K562 (cell line): ENCODE measurements around the gene AMZ1. TPM values are rescaled to one million over a fixed set of nuclear protein-coding genes. Genes with fewer than 3 reads are reported as not detected.

Source experiments
- ATAC-seq: fragments of 200-7000 bp; cut with Tn5 transposase; 3 replicates; pipeline ENCODE4 v1.9.1; 2020; ENCODE audit warnings: moderate library complexity
- BruUV-seq: library from RNA; stranded (reverse); fragments of 400-500 nt; replicated peaks from 2 replicates; lab custom pipeline; 2021; lab: Mats Ljungman, UMichigan
- CTCF ChIA-PET: fragments of 300-600 bp; formaldehyde crosslinking; extraction: SDS; loops from one replicate; lab custom pipeline; 2021; ENCODE audit warnings: low intra/inter-chr PET ratio; lab: Yijun Ruan, JAX
- POLR2A ChIA-PET: fragments of 300-600, 350-650 bp; sonication (Branson Sonifier 250); formaldehyde crosslinking; extraction: SDS; loops from one replicate; lab custom pipeline; 2021; ENCODE audit warnings: antibody characterized with exemption, inconsistent platforms; lab: Yijun Ruan, JAX
- DNase-seq, 4 experiments: peaks; one replicate each; pipeline versions ENCODE4 v3.0.0 to v3.0.0-alpha.2; 2011 to 2018; ENCODE audit warnings: low spot score in 3 of 4, mixed read lengths in 3 of 4; ENCODE audit errors: extremely low read depth in 1 of 4
- FAIRE-seq: peaks from 2 replicates; lab custom pipeline; 2011; peaks lifted over from hg19 to GRCh38; lab: Jason Lieb, UNC
- H2AFZ ChIP-seq: 2 replicates; pipeline ENCODE4 v1.6.0; 2011; ENCODE audit warnings: low read depth, low read length, control low read depth, inconsistent platforms
- H3K27ac ChIP-seq: fragments of 200-600 bp; 3 replicates; pipeline ENCODE4 v1.8.0; 2011; ENCODE audit warnings: low read depth, mild to moderate bottlenecking, control low read depth, inconsistent platforms, low read length, moderate library complexity, mixed read lengths; ENCODE audit errors: extremely low read depth
- H3K27me3 ChIP-seq, 2 experiments: fragments of 300-600 bp in 1 of 2; 2 replicates in 1 of 2; 3 replicates in 1 of 2; pipeline versions ENCODE4 v1.6.0 to v1.8.0; 2011; ENCODE audit warnings: inconsistent platforms in 2 of 2, low read length in 2 of 2, mild to moderate bottlenecking in 1 of 2, mixed read lengths in 1 of 2, moderate library complexity in 1 of 2; ENCODE audit not compliant: control insufficient read depth in 2 of 2, insufficient read depth in 2 of 2
- H3K36me3 ChIP-seq: fragments of 300-600 bp; 3 replicates; pipeline ENCODE4 v1.8.0; 2011; ENCODE audit warnings: mild to moderate bottlenecking, low read length, inconsistent platforms; ENCODE audit not compliant: control insufficient read depth, insufficient read depth
- H3K4me1 ChIP-seq, 2 experiments: fragments of 200-600 bp in 1 of 2; replicated peaks in 1 of 2; 2 replicates in 1 of 2; 3 replicates in 1 of 2; pipeline versions ENCODE4 v1.5.1 to v1.8.0; 2011; ENCODE audit warnings: inconsistent platforms in 2 of 2, low read length in 2 of 2, mild to moderate bottlenecking in 1 of 2, mixed read lengths in 1 of 2, moderate library complexity in 1 of 2; ENCODE audit not compliant: control insufficient read depth in 2 of 2, insufficient read depth in 2 of 2
- H3K4me2 ChIP-seq: 2 replicates; pipeline ENCODE4 v1.6.1; 2011; ENCODE audit warnings: low read length, control low read depth, inconsistent platforms, mixed read lengths; ENCODE audit not compliant: insufficient read depth
- H3K4me3 ChIP-seq: fragments of 200-600 bp; sonication (generic), shearing (Covaris generic); 2 replicates; pipeline ENCODE4 v1.5.1; 2016; ENCODE audit warnings: control low read depth, inconsistent platforms
- H3K79me2 ChIP-seq: fragments of 200-600 bp; 3 replicates; pipeline ENCODE4 v1.8.0; 2011; ENCODE audit warnings: low read length, inconsistent platforms; ENCODE audit not compliant: control insufficient read depth, insufficient read depth
- H3K9ac ChIP-seq, 2 experiments: 2 replicates each; pipeline versions ENCODE4 v1.6.0 to v1.6.1; 2011; ENCODE audit warnings: low read depth in 2 of 2, low read length in 2 of 2, control low read depth in 1 of 2, inconsistent platforms in 1 of 2, mild to moderate bottlenecking in 1 of 2, mixed read lengths in 1 of 2; ENCODE audit not compliant: insufficient read depth in 1 of 2
- H3K9me1 ChIP-seq: one replicate; pipeline ENCODE4 v1.6.0; 2011; ENCODE audit warnings: inconsistent platforms, mild to moderate bottlenecking, low read length, moderate library complexity; ENCODE audit not compliant: control insufficient read depth, insufficient read depth
- H3K9me3 ChIP-seq: replicated peaks from 2 replicates; pipeline ENCODE4 v1.5.1; 2011; ENCODE audit warnings: low read depth, low read length, inconsistent platforms; ENCODE audit not compliant: control insufficient read depth, insufficient read depth
- H4K20me1 ChIP-seq: replicated peaks from 2 replicates; pipeline ENCODE4 v1.6.1; 2011; ENCODE audit warnings: low read length, inconsistent platforms, mixed read lengths; ENCODE audit not compliant: control insufficient read depth, insufficient read depth
- ATF7 ChIP-seq: fragments of 450-650 bp; IDR thresholded peaks from 2 replicates; pipeline ENCODE4 v1.7.1; 2014; ENCODE audit warnings: mild to moderate bottlenecking, moderate library complexity
- CHD2 ChIP-seq: IDR thresholded peaks from 2 replicates; pipeline ENCODE4 v1.6.1; 2011; ENCODE audit warnings: low read depth, low read length
- GATAD2B ChIP-seq: fragments of 450-650 bp; IDR thresholded peaks from 2 replicates; pipeline ENCODE4 v1.6.1; 2017; ENCODE audit warnings: mild to moderate bottlenecking, borderline replicate concordance
- KAT7 ChIP-seq: sonication (generic); formaldehyde crosslinking; IDR thresholded peaks from 2 replicates; pipeline ENCODE4 v1.8.0; 2022; ENCODE audit warnings: missing genetic modification reagents, mild to moderate bottlenecking, borderline replicate concordance
- NFE2 ChIP-seq: IDR thresholded peaks from 2 replicates; pipeline ENCODE4 v1.6.1; 2014; ENCODE audit warnings: antibody characterized with exemption, low read depth
- ZNF41 ChIP-seq: fragments of 250-450 bp; sonication (Bioruptor Pico); conservative IDR thresholded peaks from 2 replicates; pipeline ENCODE4 v1.4.0; 2020; ENCODE audit warnings: mild to moderate bottlenecking
- WGBS: fragments of 100-300 bp; shearing (Covaris generic); methylation state at CpG from one replicate; pipeline ENCODE4 v1.1.6; 2016; ENCODE audit warnings: low coverage, mixed read lengths; ENCODE audit not compliant: insufficient coverage; ENCODE audit errors: missing lambda C conversion rate; 5-methylcytosine and 5-hydroxymethylcytosine counted together
- in situ Hi-C: fragments of 300-500 bp; cut with MboI; formaldehyde crosslinking; loops from 4 replicates; pipeline ENCODE4 v1.15.0; 2018; ENCODE audit warnings: inconsistent platforms, mixed read lengths
- intact Hi-C: fragments of 100-400 bp; cut with micrococcal nuclease; formaldehyde crosslinking; loops from 2 replicates; pipeline ENCODE4 v1.14.2; 2022
- polyA plus RNA-seq, 8 experiments: library from polyadenylated mRNA; depleted of rRNA in 4 of 8; stranded (reverse) in 5 of 8; unstranded in 3 of 8; fragments of >200 nt; fragmentation: Nextera tagmentation in 2 of 8; fragmentation: Illumina TruSeq in 1 of 8; extraction: Ambion mirVana in 2 of 8; extraction: Trizol in 1 of 8; gene quantifications; 2 replicates each; pipeline versions ENCODE4 v1.2.1 to v1.2.3, GENCODE V29; 2011 to 2014; ENCODE audit warnings: inconsistent platforms in 1 of 8, missing spikeins in 1 of 8
- total RNA-seq, 7 experiments: library from RNA; depleted of rRNA in 6 of 7; stranded (reverse); fragments of >200 nt in 6 of 7; fragmentation: Illumina TruSeq in 2 of 7; extraction: Trizol in 2 of 7; gene quantifications; 2 replicates each; pipeline versions ENCODE4 v1.2.1 to v1.2.3, GENCODE V29; 2011 to 2021; ENCODE audit warnings: low replicate concordance in 1 of 7
- TF ChIP-seq, protein P1 (sequence below): fragments of 250-450 bp; sonication (Bioruptor Pico); IDR thresholded peaks from 2 replicates; pipeline ENCODE4 v1.8.0; 2021; ENCODE audit warnings: moderate library complexity, mild to moderate bottlenecking, inconsistent platforms
- TF ChIP-seq, protein P2 (sequence below), 2 experiments: IDR thresholded peaks; 2 replicates each; pipeline ENCODE4 v1.6.1; 2012; ENCODE audit warnings: improper control_type of control experiment in 2 of 2, low read depth in 2 of 2, low read length in 2 of 2, borderline replicate concordance in 1 of 2

The AMZ1 gene
- total and polyA plus RNA-seq, 9 of the 15 experiments (the other 6 are each of a cell fraction or from before 2014, with no cell fraction given) = not detected

DNA sequence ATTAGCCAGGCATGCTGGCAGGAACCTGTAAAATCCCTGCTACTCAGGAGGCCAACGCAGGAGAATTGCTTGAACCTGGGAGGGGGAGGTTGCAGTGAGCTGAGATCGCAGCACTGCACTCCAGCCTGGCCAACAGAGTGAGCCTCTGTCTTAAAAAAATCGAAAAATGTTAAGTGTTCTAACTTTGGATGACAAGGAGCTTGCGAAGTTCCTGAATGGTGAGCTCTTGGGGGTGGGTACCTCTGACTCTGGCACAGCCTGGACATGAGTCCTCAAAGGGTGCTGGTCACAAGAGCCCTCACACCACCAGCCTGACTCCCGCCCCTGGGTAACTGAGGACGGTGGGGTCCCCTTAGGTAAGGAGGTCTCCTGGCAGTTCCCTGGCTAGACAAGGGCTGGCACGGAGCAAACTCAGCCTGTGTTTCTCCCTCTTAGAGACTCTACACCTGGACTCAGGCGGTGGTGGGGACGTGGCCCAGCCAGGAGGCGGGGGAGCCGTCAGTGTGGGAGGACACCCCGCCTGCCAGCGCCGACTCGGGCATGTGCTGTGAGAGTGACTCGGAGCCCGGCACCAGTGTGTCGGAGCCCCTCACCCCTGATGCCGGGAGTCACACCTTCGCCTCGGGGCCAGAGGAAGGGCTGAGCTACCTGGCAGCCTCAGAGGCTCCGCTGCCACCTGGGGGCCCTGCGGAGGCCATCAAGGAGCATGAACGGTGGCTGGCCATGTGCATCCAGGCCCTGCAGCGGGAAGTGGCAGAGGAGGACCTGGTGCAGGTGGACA lies 24.1 kb downstream of the AMZ1 start:
- H3K27ac ChIP-seq = no peak overlapping the region
- in situ Hi-C loops = no loop called here
- TF ChIP-seq NFE2 = no peak
- TF ChIP-seq ATF7 = no peak
- no peak for TF ChIP-seq KAT7 (CRISPR knock-in tag)
- TF ChIP-seq GATAD2B = no peak
- TF ChIP-seq, protein P1, sequence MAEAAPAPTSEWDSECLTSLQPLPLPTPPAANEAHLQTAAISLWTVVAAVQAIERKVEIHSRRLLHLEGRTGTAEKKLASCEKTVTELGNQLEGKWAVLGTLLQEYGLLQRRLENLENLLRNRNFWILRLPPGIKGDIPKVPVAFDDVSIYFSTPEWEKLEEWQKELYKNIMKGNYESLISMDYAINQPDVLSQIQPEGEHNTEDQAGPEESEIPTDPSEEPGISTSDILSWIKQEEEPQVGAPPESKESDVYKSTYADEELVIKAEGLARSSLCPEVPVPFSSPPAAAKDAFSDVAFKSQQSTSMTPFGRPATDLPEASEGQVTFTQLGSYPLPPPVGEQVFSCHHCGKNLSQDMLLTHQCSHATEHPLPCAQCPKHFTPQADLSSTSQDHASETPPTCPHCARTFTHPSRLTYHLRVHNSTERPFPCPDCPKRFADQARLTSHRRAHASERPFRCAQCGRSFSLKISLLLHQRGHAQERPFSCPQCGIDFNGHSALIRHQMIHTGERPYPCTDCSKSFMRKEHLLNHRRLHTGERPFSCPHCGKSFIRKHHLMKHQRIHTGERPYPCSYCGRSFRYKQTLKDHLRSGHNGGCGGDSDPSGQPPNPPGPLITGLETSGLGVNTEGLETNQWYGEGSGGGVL (CRISPR knock-in tag) = no peak
- TF ChIP-seq ZNF41 = no peak
- no peak for TF ChIP-seq CHD2
- TF ChIP-seq, protein P2, sequence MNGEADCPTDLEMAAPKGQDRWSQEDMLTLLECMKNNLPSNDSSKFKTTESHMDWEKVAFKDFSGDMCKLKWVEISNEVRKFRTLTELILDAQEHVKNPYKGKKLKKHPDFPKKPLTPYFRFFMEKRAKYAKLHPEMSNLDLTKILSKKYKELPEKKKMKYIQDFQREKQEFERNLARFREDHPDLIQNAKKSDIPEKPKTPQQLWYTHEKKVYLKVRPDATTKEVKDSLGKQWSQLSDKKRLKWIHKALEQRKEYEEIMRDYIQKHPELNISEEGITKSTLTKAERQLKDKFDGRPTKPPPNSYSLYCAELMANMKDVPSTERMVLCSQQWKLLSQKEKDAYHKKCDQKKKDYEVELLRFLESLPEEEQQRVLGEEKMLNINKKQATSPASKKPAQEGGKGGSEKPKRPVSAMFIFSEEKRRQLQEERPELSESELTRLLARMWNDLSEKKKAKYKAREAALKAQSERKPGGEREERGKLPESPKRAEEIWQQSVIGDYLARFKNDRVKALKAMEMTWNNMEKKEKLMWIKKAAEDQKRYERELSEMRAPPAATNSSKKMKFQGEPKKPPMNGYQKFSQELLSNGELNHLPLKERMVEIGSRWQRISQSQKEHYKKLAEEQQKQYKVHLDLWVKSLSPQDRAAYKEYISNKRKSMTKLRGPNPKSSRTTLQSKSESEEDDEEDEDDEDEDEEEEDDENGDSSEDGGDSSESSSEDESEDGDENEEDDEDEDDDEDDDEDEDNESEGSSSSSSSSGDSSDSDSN (IDR thresholded peaks at IDR 0.05; ENCODE audit: borderline replicate concordance in 1 of 2, low read depth in 2 of 2, low read length in 2 of 2) = no peak
- peaks cover 19 to 57% of the 10 kb centered on the region in 2 experiments for H3K4me1 ChIP-seq
- no peaks in the 10 kb centered on the region for H3K9me1 ChIP-seq
- ChIA-PET POLR2A (no interaction called here), CTCF (no interaction called here)
- no peaks in the 10 kb centered on the region for H3K79me2 ChIP-seq
- no TSS peak for BruUV-seq
- H3K4me3 ChIP-seq = no peak overlapping the region
- no peaks in the 10 kb centered on the region for H4K20me1 ChIP-seq
- peak overlapping the region in 1 of 2 experiments; percentile 46; a peak in 2 of 4 replicates for H3K9ac ChIP-seq
- H2AFZ ChIP-seq = no peak overlapping the region
- no peak for FAIRE-seq
- intact Hi-C loops = no loop called here
- no peaks in the 10 kb centered on the region for H3K36me3 ChIP-seq
- no peak for DNase-seq
- no peak overlapping the region for H3K4me2 ChIP-seq
- H3K27me3 ChIP-seq = peaks cover 0 to 7% of the 10 kb centered on the region in 2 experiments; a peak in 1 of 5 replicates
- no peaks in the 10 kb centered on the region for H3K9me3 ChIP-seq
- no peak for ATAC-seq
- WGBS = 69% methylated on average over 18 of the region's 25 CpGs
